NCI-H2227 (cell line): ENCODE results near the gene CCL23.
"Not testable (repeated sequence)": the region's sequence is repeated elsewhere in the genome, so short reads cannot be mapped to it uniquely, and the experiment has no call there.

ENCODE experiments used
- DNase-seq: peaks from one replicate; lab custom pipeline; 2025; ENCODE audit not compliant: unreplicated experiment; lab: John Stamatoyannopoulos, UW

The CCL23 gene

DNA sequence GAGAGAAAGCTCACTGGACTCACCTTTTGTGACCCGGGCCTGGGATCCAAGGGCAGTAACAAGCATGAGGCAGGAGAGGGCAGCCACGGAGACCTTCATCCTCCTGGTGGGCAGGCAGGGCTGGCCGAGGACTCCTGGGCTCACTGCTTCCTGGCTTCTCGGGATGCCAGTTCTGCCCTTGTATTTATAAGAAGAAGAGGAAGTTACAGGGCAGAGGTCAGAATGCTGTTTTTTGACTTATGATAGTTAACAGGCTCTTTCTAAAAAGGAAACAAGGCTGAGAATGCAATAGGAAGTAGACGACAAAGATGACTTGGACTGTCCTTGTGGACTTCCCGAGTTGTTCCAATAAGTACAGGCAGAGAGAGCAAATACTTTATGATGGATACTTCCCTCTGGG is at the start of gene CCL23:
CCL23 (minus strand) TSS at position 174 of the 400 bp plus-strand sequence; CDS start at position 99, 75 bp downstream.
- DNase-seq: no peak

DNA sequence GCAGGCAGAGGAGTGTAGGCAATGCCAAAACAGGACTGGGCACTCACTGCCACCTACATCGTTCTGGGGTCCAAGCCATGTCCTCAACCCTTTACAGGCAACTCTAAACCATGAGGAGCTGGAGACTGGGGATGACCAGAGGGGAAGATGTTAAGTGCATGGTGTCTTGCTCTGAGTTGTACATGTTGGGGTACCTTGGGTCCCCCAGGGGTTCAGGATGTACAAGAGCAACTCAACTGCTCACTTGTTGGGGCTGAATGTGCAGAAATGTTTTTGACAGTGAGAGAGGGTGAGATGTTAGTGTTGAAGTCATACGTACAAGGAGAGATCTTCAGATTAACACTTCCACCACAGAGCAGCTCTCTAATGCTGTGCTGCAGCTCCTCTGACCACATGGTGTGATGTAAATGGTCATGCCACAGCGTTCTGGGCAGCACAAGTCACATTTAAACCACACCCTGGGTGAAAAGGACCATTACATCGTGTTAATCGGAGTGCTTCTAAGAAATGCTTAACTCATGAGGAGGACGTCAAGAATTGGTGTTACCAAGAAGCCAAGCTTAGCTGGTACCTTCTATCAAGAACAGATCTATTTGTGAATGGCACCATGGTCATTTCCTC is 48.7 kb upstream of the CCL23 start:
- DNase-seq: no peak

DNA sequence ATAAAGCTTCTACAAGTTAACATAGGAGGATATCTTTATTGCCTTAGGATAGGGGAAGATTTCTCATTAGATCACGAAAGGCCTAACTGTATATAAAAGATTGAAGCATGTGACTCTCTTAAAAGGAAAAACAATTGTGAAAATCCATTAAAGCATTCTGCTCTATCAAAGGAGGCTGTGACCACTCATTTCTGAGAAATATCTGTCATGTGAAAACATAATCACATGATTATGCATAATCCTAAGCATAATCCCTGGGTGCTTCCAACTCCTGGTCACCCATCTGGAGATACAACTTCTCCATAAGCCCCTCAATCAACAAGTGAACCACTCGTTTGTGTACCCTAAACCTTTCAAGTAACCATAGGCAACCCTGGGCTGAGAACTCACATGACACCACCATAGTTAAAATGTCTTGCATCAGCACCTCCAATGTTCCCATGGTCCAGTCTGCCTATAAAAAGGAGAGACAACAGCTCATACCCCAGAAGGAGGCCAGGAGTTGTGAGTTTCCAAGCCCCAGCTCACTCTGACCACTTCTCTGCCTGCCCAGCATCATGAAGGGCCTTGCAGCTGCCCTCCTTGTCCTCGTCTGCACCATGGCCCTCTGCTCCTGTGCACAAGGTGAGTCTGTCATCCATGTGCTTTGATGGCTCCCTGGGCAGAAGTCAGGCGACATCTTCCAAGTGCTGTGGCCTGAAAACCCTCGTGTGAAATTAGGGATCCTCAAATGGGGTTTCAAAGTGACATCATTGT is 46.2 kb upstream of the CCL23 start, which contains the start of gene CCL18:
CCL18 (plus strand) TSS at position 487 of the 756 bp plus-strand sequence; CDS start at position 558, 71 bp downstream.
- no peak for DNase-seq

GRCh38 chr17:36060816-36061215 is 43.0 kb upstream of the CCL23 start:
- no peak for DNase-seq

DNA sequence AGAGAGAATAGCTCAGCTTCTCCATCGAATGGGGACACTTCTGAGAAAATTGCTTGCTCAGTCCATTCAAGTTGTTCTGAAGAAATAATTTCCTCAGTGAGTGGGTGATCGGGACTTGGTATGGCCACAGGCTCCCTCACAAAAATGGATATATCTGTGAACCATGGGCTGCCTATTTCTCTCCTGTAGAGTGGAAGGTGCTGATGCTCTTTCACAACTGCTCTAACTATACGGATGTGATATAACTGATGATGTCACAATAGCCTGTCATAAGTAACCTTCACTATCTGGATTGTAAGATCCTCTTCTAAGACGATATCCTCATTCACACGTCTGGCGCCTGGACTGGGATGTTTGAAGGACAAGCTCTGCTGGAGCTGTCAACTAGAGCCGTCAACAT is 41.6 kb upstream of the CCL23 start:
- no peak for DNase-seq

DNA sequence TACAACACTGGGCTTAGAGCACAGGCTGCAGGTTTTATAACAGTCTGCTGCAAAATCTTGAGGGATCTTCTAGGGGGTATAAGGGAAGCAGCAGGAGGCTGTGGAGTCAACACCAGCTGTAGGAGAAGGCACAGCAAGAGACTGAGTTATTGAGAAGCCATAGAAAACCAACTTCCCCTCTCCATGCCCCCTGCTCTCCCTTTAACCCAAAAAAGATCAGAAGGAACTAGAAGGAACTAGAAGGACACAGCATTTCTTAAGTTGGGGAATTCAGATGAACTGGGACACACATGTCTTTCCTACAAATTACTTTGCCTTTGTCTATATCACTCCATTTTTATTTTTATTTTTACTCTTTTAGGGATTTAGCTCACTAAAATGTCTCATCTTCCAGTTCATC is 40.1 kb upstream of the CCL23 start:
- DNase-seq: no peak

- no peak for DNase-seq
Measured at GRCh38 chr17:36055921-36056520, 38.2 kb upstream of the CCL23 start.

DNA sequence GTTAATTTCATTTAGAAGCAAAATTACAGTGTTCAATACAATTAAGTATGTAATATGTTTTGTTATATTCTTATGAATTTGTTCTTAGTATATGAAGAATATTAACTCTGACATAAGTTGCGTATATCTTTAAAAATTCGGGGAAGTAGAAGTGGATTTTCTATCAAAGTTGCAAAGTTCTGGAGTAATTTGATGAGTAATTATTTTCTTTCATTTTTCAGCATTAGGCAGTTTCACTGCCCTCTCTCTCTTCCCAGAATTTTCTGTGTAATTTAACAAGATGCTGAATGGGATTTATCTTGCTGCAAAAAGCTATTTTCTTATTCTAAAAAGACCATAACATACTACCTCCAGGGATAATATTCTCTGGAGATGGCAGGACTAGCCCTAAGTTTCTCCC is 37.4 kb upstream of the CCL23 start:
- no peak for DNase-seq

DNA sequence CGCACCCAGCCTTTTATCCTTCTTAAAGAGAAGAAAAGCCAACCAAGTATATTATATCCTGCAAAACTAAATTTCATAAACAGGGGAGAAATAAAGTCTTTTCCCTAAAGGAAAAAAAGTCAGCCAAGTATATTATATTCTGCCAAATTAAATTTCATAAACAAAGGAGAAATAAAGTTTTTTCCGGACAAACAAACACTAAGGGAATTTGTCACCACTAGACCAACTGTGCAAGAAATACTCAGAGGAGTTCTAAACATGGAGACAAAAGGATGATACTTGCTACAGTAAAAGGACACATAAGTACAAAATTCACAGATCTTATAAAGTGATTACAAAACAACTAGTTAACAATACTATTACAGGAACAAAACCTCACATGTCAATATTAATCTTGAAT is 31.9 kb upstream of the CCL23 start:
- no peak for DNase-seq

DNA sequence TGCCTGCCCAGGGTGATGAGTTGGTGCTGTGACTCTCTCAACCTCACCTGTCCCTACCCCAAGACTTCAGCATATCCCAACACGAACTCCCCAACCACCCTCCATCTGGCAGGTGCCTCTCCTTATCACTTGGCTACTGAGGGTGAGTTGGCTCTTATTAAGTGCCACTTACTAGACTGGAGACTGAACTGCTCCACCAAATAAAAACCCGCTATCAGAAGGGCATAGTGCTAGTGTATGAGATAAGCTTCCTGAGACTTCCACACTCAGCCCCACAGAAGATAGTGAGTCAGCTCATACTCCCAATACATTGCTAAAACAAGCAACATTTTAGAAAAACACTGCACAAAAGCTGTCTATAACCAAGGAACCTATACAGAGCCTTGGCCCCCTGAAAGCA is 30.3 kb upstream of the CCL23 start:
- no peak for DNase-seq

- DNase-seq: no peak
Measured at GRCh38 chr17:36036235-36036634, 18.5 kb upstream of the CCL23 start.

GRCh38 chr17:36034127-36034526 is 16.4 kb upstream of the CCL23 start:
- DNase-seq: no peak

- DNase-seq: no peak
Measured at GRCh38 chr17:36030956-36031355, 13.2 kb upstream of the CCL23 start.

GRCh38 chr17:36027761-36028160 is 10.0 kb upstream of the CCL23 start:
- DNase-seq: no peak

DNA sequence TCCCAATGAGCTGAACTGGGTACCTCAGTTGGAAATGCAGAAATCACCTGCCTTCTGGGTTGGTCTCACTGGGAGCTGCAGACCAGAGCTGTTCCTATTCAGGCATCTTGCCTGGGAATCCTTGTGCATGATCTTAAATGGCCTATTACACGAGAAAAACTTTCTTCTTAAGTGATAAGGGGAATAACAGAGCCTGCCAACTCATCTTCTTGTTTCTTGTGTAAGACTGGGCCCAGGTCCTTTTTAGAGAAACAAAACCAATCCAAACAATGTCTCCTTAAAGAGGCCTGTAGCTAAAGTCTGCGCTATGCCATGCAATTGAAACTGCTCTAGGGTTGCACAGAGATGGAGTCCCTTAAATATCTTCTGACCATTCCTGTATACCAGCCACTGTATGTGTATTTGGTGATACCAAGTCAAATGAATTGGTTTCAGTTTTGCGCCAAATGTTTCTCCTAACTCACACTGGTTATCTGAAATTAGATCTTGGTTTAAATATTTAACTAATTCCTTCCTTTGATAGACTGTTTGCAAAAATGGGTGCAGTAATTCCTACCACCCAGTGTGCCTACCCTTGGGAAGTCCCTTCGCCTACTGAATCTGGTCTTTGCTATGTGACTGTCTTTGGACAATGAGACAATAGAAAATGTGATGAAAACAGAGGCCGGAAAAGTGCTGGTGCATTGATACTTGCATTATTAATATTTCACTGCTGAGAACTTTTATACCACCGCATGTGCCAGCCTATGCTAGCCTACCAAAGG is 6.5 kb upstream of the CCL23 start:
- DNase-seq: no peak

- DNase-seq: no peak
Measured at GRCh38 chr17:36019423-36019822, 1.7 kb upstream of the CCL23 start.

DNA sequence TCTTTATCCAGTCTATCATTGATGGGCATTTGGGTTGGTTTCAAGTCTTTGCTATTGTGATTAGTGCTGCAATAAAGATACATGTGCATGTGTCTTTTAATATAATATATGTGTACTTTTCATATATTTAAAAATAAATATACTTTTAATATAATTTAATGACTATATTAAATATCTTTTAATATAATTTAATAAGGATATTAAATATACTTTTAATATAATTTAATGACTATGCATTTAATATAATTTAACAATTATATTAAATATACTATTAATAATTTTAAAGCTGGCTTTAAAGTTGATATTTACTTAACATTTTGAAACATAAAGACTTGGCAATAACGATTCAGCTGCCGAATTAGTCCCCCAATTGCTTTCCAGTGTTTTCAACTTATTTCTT is 1.2 kb downstream of the CCL23 start:
- DNase-seq: no peak

DNA sequence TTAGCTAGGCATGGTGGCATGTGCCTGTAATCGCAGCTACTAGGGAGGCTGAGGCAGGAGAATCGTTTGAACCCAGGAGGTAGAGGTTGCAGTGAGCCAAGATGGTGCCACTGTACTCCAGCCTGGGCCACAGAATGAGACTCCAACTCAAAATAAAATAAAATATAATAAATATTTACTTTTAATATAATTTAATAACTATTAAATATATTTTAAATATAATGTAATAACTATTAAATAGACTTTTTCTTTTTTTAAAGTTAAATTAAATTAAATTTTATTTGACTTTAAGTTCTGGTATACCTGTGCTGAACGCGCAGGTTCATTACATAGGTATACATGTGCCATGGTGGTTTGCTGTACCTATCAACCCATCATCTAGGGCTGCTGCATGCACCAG is 1.9 kb downstream of the CCL23 start:
- DNase-seq: not testable (repeated sequence)

DNA sequence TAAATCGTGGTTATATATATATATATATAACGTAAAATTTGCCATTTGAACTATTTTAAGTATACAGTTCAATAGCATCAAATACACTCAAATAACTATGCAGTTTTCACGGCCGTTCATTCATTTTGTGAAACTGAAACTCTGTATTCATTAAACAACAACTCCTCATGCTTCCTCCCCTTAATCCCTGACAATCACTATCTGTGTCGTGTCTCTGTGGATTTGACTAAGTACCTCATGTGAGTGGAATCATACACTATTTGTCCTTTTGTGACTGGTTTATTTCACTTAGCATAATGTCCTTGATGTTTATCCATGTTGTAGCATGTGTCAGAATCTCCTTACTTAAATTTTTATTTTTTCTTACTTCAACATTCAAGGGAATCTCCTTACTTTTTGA is 2.8 kb downstream of the CCL23 start:
- DNase-seq: no peak

- DNase-seq: no peak
Measured at GRCh38 chr17:36011201-36011600, 6.6 kb downstream of the CCL23 start.

DNA sequence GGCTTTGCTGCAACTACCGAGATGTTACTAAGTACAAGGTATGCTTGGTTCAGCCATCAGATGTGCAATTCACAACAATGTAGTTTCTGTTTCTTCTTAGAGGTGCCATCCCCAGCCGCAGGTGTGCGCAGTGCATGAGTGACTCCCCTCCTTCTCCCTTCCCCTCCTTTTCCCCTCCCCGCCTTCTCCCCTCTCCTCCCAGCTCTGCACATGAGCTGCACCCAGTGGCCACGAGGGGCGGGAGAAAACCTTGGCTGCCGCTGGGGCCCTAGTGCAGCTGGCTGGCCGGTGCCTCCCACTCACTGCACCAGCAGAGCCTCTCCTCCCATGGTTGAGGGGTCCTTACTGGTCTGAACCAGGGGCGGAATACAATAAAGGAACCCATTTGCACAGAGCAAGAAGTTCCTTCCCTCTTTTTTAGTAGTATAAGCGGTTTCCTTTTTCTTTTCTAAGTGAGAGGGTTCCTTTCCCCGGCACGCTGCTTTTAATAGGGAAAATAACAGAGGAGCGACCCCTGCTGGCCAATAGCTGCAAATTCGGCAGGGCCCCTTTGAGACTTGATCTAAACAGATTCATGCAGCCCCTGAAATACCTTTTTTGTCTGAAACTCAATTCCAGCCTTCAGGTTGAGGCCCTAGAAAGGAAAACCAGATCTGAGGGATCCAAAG is 8.6 kb downstream of the CCL23 start:
- DNase-seq: peak; percentile 1
